HEK293 (cell line): ENCODE results near the gene PRCD.

Experiments used
- ATF2 ChIP-seq: fragments of 450-650 bp; formaldehyde crosslinking; IDR thresholded peaks from 2 replicates; pipeline ENCODE4 v1.5.1; 2016; ENCODE audit warnings: missing biosample characterization, missing genetic modification characterization, low read depth
- FEZF1 ChIP-seq: fragments of 450-650 bp; formaldehyde crosslinking; IDR thresholded peaks from 2 replicates; pipeline ENCODE4 v1.5.1; 2016; ENCODE audit warnings: missing biosample characterization, missing genetic modification characterization
- GLIS1 ChIP-seq: fragments of 450-650 bp; formaldehyde crosslinking; IDR thresholded peaks from 2 replicates; pipeline ENCODE4 v1.5.1; 2016; ENCODE audit warnings: missing biosample characterization, missing genetic modification characterization
- HOXA7 ChIP-seq: sonication (generic); formaldehyde crosslinking; IDR thresholded peaks from 2 replicates; pipeline ENCODE4 v1.8.1; 2022; ENCODE audit warnings: missing genetic modification reagents, borderline replicate concordance
- INSM2 ChIP-seq: fragments of 450-650 bp; formaldehyde crosslinking; IDR thresholded peaks from 2 replicates; pipeline ENCODE4 v1.5.1; 2016; ENCODE audit warnings: missing biosample characterization, missing genetic modification characterization
- KLF7 ChIP-seq: fragments of 450-650 bp; formaldehyde crosslinking; IDR thresholded peaks from 2 replicates; pipeline ENCODE4 v1.5.1; 2016; ENCODE audit warnings: missing biosample characterization, missing genetic modification characterization, borderline replicate concordance
- OSR2 ChIP-seq: fragments of 450-650 bp; formaldehyde crosslinking; IDR thresholded peaks from 2 replicates; pipeline ENCODE4 v1.5.1; 2016; ENCODE audit warnings: missing biosample characterization, missing genetic modification characterization
- SALL2 ChIP-seq: fragments of 450-650 bp; formaldehyde crosslinking; IDR thresholded peaks from 2 replicates; pipeline ENCODE4 v1.5.0; 2017; ENCODE audit warnings: missing biosample characterization, mild to moderate bottlenecking, missing genetic modification characterization, borderline replicate concordance
- SCRT1 ChIP-seq: fragments of 450-650 bp; formaldehyde crosslinking; IDR thresholded peaks from 2 replicates; pipeline ENCODE4 v1.5.1; 2016; ENCODE audit warnings: missing biosample characterization, missing genetic modification characterization, borderline replicate concordance
- ZNF114 ChIP-seq: fragments of 450-650 bp; formaldehyde crosslinking; IDR thresholded peaks from 2 replicates; pipeline ENCODE4 v1.5.0; 2017; ENCODE audit warnings: missing biosample characterization, missing genetic modification characterization
- ZNF121 ChIP-seq: fragments of 450-650 bp; formaldehyde crosslinking; IDR thresholded peaks from 2 replicates; pipeline ENCODE4 v1.5.1; 2016; ENCODE audit warnings: missing biosample characterization, missing genetic modification characterization
- ZNF2 ChIP-seq: fragments of 450-650 bp; formaldehyde crosslinking; IDR thresholded peaks from 2 replicates; pipeline ENCODE4 v1.5.1; 2016; ENCODE audit warnings: missing biosample characterization, missing genetic modification characterization
- ZNF214 ChIP-seq: fragments of 450-650 bp; formaldehyde crosslinking; IDR thresholded peaks from 2 replicates; pipeline ENCODE4 v1.5.1; 2017; ENCODE audit warnings: missing biosample characterization, mild to moderate bottlenecking, missing genetic modification characterization, borderline replicate concordance
- ZNF335 ChIP-seq: fragments of 450-650 bp; formaldehyde crosslinking; conservative IDR thresholded peaks from 2 replicates; pipeline ENCODE4 v1.5.1; 2016; ENCODE audit warnings: missing biosample characterization, missing genetic modification characterization
- ZNF341 ChIP-seq: fragments of 450-650 bp; formaldehyde crosslinking; IDR thresholded peaks from 2 replicates; pipeline ENCODE4; 2016; ENCODE audit warnings: low read depth, missing biosample characterization, missing genetic modification characterization
- ZNF37A ChIP-seq: fragments of 450-650 bp; IDR thresholded peaks from 2 replicates; pipeline ENCODE4 v1.5.1; 2018; ENCODE audit warnings: missing biosample characterization, missing genetic modification characterization
- ZNF394 ChIP-seq: fragments of 450-650 bp; formaldehyde crosslinking; IDR thresholded peaks from 2 replicates; pipeline ENCODE4 v1.5.1; 2016; ENCODE audit warnings: missing biosample characterization, missing genetic modification characterization, mild to moderate bottlenecking, moderate library complexity, borderline replicate concordance
- ZNF404 ChIP-seq: fragments of 450-650 bp; formaldehyde crosslinking; IDR thresholded peaks from 2 replicates; pipeline ENCODE4 v1.5.1; 2017; ENCODE audit warnings: missing biosample characterization, missing genetic modification characterization
- ZNF433 ChIP-seq: fragments of 450-650 bp; formaldehyde crosslinking; IDR thresholded peaks from 2 replicates; pipeline ENCODE4 v1.5.1; 2016; ENCODE audit warnings: missing biosample characterization, missing genetic modification characterization, low read depth
- ZNF473 ChIP-seq: fragments of 450-650 bp; formaldehyde crosslinking; IDR thresholded peaks from 2 replicates; pipeline ENCODE4 v1.5.1; 2017; ENCODE audit warnings: missing biosample characterization, missing genetic modification characterization
- ZNF513 ChIP-seq: fragments of 450-650 bp; IDR thresholded peaks from 2 replicates; pipeline ENCODE4 v1.5.1; 2018; ENCODE audit warnings: missing biosample characterization, missing genetic modification characterization
- ZNF514 ChIP-seq: fragments of 450-650 bp; formaldehyde crosslinking; IDR thresholded peaks from 2 replicates; pipeline ENCODE4 v1.5.1; 2016; ENCODE audit warnings: missing biosample characterization, missing genetic modification characterization
- ZNF558 ChIP-seq: fragments of 450-650 bp; formaldehyde crosslinking; IDR thresholded peaks from 2 replicates; pipeline ENCODE4 v1.5.1; 2016; ENCODE audit warnings: missing biosample characterization, missing genetic modification characterization
- ZNF571 ChIP-seq: fragments of 450-650 bp; formaldehyde crosslinking; IDR thresholded peaks from 2 replicates; pipeline ENCODE4 v1.5.0; 2017; ENCODE audit warnings: missing biosample characterization, missing genetic modification characterization
- ZNF585B ChIP-seq: fragments of 450-650 bp; formaldehyde crosslinking; IDR thresholded peaks from 2 replicates; pipeline ENCODE4 v1.5.1; 2016; ENCODE audit warnings: missing biosample characterization, missing genetic modification characterization
- ZNF596 ChIP-seq: fragments of 450-650 bp; IDR thresholded peaks from 2 replicates; pipeline ENCODE4 v1.5.0; 2018; ENCODE audit warnings: missing biosample characterization, mild to moderate bottlenecking, missing genetic modification characterization, moderate library complexity
- ZNF621 ChIP-seq: fragments of 450-650 bp; formaldehyde crosslinking; IDR thresholded peaks from 2 replicates; pipeline ENCODE4 v1.5.1; 2017; ENCODE audit warnings: missing biosample characterization, missing genetic modification characterization
- ZNF660 ChIP-seq: fragments of 450-650 bp; IDR thresholded peaks from 2 replicates; pipeline ENCODE4 v1.5.1; 2018; ENCODE audit warnings: missing biosample characterization, mild to moderate bottlenecking, missing genetic modification characterization
- ZNF776 ChIP-seq: fragments of 450-650 bp; formaldehyde crosslinking; IDR thresholded peaks from 2 replicates; pipeline ENCODE4 v1.5.0; 2017; ENCODE audit warnings: missing biosample characterization, missing genetic modification characterization, borderline replicate concordance
- ZNF785 ChIP-seq: fragments of 450-650 bp; formaldehyde crosslinking; IDR thresholded peaks from 2 replicates; pipeline ENCODE4 v1.5.1; 2016; ENCODE audit warnings: missing biosample characterization, missing genetic modification characterization
- ZNF792 ChIP-seq: fragments of 450-650 bp; formaldehyde crosslinking; IDR thresholded peaks from 2 replicates; pipeline ENCODE4 v1.5.1; 2016; ENCODE audit warnings: missing biosample characterization, missing genetic modification characterization
- ZNF830 ChIP-seq: fragments of 450-650 bp; IDR thresholded peaks from 2 replicates; pipeline ENCODE4 v1.5.0; 2018; ENCODE audit warnings: missing biosample characterization, missing genetic modification characterization, low read depth, mild to moderate bottlenecking, moderate library complexity
- ZNF843 ChIP-seq: fragments of 450-650 bp; formaldehyde crosslinking; IDR thresholded peaks from 2 replicates; pipeline ENCODE4 v1.5.1; 2016; ENCODE audit warnings: missing biosample characterization, missing genetic modification characterization
- TF ChIP-seq, protein P1 (sequence below): fragments of 450-650 bp; formaldehyde crosslinking; optimal IDR thresholded peaks from 2 replicates; pipeline ENCODE3; 2016; ENCODE audit warnings: missing biosample characterization, mild to moderate bottlenecking, missing genetic modification characterization
- TF ChIP-seq, protein P2 (sequence below): fragments of 450-650 bp; formaldehyde crosslinking; IDR thresholded peaks from 2 replicates; pipeline ENCODE4 v1.5.1; 2016; ENCODE audit warnings: missing biosample characterization, missing genetic modification characterization, borderline replicate concordance

Gene PRCD

DNA sequence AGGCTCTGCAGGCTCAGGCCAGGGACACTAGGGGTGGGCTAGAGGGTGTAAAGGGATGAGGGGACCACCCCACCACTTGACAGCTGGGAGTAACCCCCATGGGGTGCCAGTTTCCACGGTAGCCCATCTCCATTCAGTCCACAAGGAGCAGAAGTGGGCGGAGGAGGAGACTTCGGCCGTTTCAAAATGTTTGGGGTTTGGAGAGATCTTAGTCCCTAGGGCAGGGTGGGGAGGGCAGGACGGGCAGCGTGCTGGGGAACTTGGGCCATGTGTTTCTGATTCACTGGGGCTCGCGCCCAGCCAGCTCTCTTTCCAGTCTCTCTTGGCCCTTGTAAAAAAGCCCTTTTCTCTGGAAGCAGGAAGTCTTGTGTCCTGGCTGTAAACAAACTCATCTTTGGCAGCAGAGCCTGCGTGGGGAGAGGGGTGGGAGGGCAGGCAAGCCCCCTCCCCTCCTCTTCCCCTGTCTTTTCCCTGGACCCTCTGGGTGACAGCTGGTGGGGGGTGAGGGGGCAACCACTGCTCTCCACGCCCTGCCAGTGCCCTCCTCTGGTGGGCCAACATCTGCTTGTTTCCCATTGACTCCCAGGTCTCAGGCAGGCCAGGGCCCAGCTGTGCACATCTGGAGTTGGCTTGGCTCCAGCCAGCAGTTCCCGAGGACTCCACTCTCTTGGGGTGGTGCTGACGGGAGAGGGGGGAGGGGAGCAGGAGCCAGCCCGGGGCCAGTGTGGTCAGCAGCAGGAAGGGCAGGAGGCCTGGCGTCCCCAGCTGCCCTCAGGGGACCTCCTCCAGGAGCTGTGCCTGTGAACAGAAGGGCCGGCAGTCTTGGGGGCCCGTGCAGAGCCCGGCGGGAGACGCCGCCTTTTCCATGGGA lies 10.4 kb upstream of the PRCD start (continued):
- TF ChIP-seq ZNF830 (tag by site-specific recombination) (no peak), ZNF433 (no peak), ZNF571 (no peak), ZNF214 (tag by site-specific recombination) (no peak), ZNF2 (no peak), HOXA7 (CRISPR knock-in tag) (no peak), ATF2 (tag by site-specific recombination) (no peak), ZNF341 (tag by site-specific recombination) (peak; percentile 54), ZNF776 (tag by site-specific recombination) (no peak), ZNF335 (peak; percentile 64), GLIS1 (tag by site-specific recombination) (no peak), ZNF514 (no peak), ZNF558 (no peak), OSR2 (tag by site-specific recombination) (no peak), ZNF843 (tag by site-specific recombination) (no peak), ZNF621 (tag by site-specific recombination) (no peak), ZNF596 (no peak), ZNF394 (tag by site-specific recombination) (no peak), INSM2 (tag by site-specific recombination) (no peak), ZNF513 (tag by site-specific recombination) (no peak), ZNF114 (no peak), KLF7 (tag by site-specific recombination) (no peak), FEZF1 (no peak), ZNF37A (tag by site-specific recombination) (no peak), ZNF660 (tag by site-specific recombination) (no peak), ZNF473 (no peak), ZNF785 (tag by site-specific recombination) (no peak), ZNF121 (tag by site-specific recombination) (no peak), ZNF792 (tag by site-specific recombination) (no peak), ZNF585B (tag by site-specific recombination) (no peak), ZNF404 (tag by site-specific recombination) (no peak), SCRT1 (tag by site-specific recombination) (no peak), SALL2 (tag by site-specific recombination) (no peak)
- TF ChIP-seq, protein P1, sequence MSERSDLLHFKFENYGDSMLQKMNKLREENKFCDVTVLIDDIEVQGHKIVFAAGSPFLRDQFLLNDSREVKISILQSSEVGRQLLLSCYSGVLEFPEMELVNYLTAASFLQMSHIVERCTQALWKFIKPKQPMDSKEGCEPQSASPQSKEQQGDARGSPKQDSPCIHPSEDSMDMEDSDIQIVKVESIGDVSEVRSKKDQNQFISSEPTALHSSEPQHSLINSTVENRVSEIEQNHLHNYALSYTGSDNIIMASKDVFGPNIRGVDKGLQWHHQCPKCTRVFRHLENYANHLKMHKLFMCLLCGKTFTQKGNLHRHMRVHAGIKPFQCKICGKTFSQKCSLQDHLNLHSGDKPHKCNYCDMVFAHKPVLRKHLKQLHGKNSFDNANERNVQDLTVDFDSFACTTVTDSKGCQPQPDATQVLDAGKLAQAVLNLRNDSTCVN (tag by site-specific recombination) = peak; percentile 21
- TF ChIP-seq, protein P2, sequence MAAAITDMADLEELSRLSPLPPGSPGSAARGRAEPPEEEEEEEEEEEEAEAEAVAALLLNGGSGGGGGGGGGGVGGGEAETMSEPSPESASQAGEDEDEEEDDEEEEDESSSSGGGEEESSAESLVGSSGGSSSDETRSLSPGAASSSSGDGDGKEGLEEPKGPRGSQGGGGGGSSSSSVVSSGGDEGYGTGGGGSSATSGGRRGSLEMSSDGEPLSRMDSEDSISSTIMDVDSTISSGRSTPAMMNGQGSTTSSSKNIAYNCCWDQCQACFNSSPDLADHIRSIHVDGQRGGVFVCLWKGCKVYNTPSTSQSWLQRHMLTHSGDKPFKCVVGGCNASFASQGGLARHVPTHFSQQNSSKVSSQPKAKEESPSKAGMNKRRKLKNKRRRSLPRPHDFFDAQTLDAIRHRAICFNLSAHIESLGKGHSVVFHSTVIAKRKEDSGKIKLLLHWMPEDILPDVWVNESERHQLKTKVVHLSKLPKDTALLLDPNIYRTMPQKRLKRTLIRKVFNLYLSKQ (tag by site-specific recombination) = no peak
